Liver (tissue), 9 donors: ENCODE data around the gene ARHGEF28. TPM values are rescaled to one million over a fixed set of nuclear protein-coding genes. Genes with fewer than 3 reads are reported as not detected.

Experiments
- DNase-seq: peaks from one replicate; pipeline ENCODE4 v3.0.0-alpha.2; 2017; ENCODE audit warnings: low spot score
- H3K27ac ChIP-seq, 2 donors: one replicate each; pipeline ENCODE4 v1.7.0; 2013; ENCODE audit warnings: inconsistent platforms in 2 of 2, low read length in 2 of 2, control low read depth in 1 of 2, low read depth in 1 of 2, mild to moderate bottlenecking in 1 of 2
- H3K27me3 ChIP-seq, 4 donors: one replicate each; pipeline versions ENCODE4 v1.6.1 to v1.7.0; 2013; ENCODE audit warnings: low read length in 3 of 4, inconsistent platforms in 1 of 4, mild to moderate bottlenecking in 1 of 4, moderate library complexity in 1 of 4; ENCODE audit not compliant: control insufficient read depth in 4 of 4, insufficient read depth in 4 of 4
- H3K36me3 ChIP-seq, 4 donors: one replicate each; pipeline versions ENCODE4 v1.6.1 to v1.7.0; 2013; ENCODE audit warnings: low read length in 3 of 4, mild to moderate bottlenecking in 3 of 4, low read depth in 1 of 4, moderate library complexity in 1 of 4; ENCODE audit not compliant: control insufficient read depth in 4 of 4, insufficient read depth in 3 of 4
- H3K4me1 ChIP-seq, 4 donors: one replicate each; pipeline versions ENCODE4 v1.6.1 to v1.7.0; 2013; ENCODE audit warnings: low read length in 3 of 4, mild to moderate bottlenecking in 3 of 4, moderate library complexity in 1 of 4; ENCODE audit not compliant: control insufficient read depth in 4 of 4, insufficient read depth in 4 of 4
- H3K4me3 ChIP-seq, 3 donors: one replicate each; pipeline versions ENCODE4 v1.6.1 to v1.7.0; 2013; ENCODE audit warnings: low read length in 3 of 3, control low read depth in 1 of 3, low read depth in 1 of 3, mild to moderate bottlenecking in 1 of 3
- H3K9ac ChIP-seq, 2 donors: one replicate each; pipeline ENCODE4 v1.7.0; 2013; ENCODE audit warnings: low read length in 2 of 2, mild to moderate bottlenecking in 2 of 2, moderate library complexity in 2 of 2, control low read depth in 1 of 2, low read depth in 1 of 2
- H3K9me3 ChIP-seq, 4 donors: one replicate each; pipeline versions ENCODE4 v1.6.1 to v1.7.0; 2013; ENCODE audit warnings: low read length in 3 of 4; ENCODE audit not compliant: control insufficient read depth in 4 of 4
- ATF3 ChIP-seq: IDR thresholded peaks from 2 replicates; pipeline ENCODE4 v1.6.1; 2016; ENCODE audit warnings: antibody characterized with exemption
- CTCF ChIP-seq: fragments of 150-350 bp; IDR thresholded peaks from 2 replicates; pipeline ENCODE4 v1.5.1; 2017; ENCODE audit warnings: improper control_type of control experiment, low read depth, low read length; ENCODE audit not compliant: missing input control
- EGR1 ChIP-seq, 2 donors: IDR thresholded peaks; 2 replicates each; pipeline ENCODE4 v1.6.1; 2016 to 2018; ENCODE audit warnings: antibody characterized with exemption in 2 of 2, low read depth in 2 of 2
- FOXA1 ChIP-seq: IDR thresholded peaks from 2 replicates; pipeline ENCODE4 v1.6.1; 2016; ENCODE audit warnings: antibody characterized with exemption
- FOXA2 ChIP-seq: IDR thresholded peaks from 2 replicates; pipeline ENCODE4 v1.6.1; 2016; ENCODE audit warnings: antibody characterized with exemption
- GABPA ChIP-seq, 2 donors: IDR thresholded peaks in 1 of 2; conservative IDR thresholded peaks in 1 of 2; 2 replicates each; pipeline ENCODE4 v1.6.1; 2016; ENCODE audit warnings: antibody characterized with exemption in 2 of 2, mild to moderate bottlenecking in 1 of 2, moderate library complexity in 1 of 2
- HNF4G ChIP-seq: IDR thresholded peaks from 2 replicates; pipeline ENCODE4 v1.6.1; 2016; ENCODE audit warnings: antibody characterized with exemption
- JUND ChIP-seq, 2 donors: IDR thresholded peaks; 2 replicates each; pipeline ENCODE4 v1.6.1; 2016; ENCODE audit warnings: antibody characterized with exemption in 2 of 2
- NR2F2 ChIP-seq: IDR thresholded peaks from 2 replicates; pipeline ENCODE4 v1.6.1; 2016; ENCODE audit warnings: antibody characterized with exemption
- RAD21 ChIP-seq, 2 donors: IDR thresholded peaks; 2 replicates each; pipeline ENCODE4 v1.6.1; 2016; ENCODE audit warnings: antibody characterized with exemption in 2 of 2, mild to moderate bottlenecking in 2 of 2
- RXRA ChIP-seq, 2 donors: IDR thresholded peaks; 2 replicates each; pipeline ENCODE4 v1.6.1; 2017 to 2018; ENCODE audit warnings: antibody characterized with exemption in 2 of 2, mild to moderate bottlenecking in 1 of 2
- SP1 ChIP-seq: IDR thresholded peaks from 2 replicates; pipeline ENCODE4 v1.6.1; 2018; ENCODE audit warnings: antibody characterized with exemption, mild to moderate bottlenecking
- TAF1 ChIP-seq: conservative IDR thresholded peaks from 2 replicates; pipeline ENCODE4 v1.6.1; 2016; ENCODE audit warnings: antibody characterized with exemption, mild to moderate bottlenecking
- YY1 ChIP-seq: IDR thresholded peaks from 2 replicates; pipeline ENCODE4 v1.6.1; 2016; ENCODE audit warnings: antibody characterized with exemption, mild to moderate bottlenecking
- ZBTB33 ChIP-seq: IDR thresholded peaks from 2 replicates; pipeline ENCODE4 v1.6.1; 2016; ENCODE audit warnings: antibody characterized with exemption
- WGBS: extraction: QIAGEN DNeasy Blood & Tissue Kit; methylation state at CpG from one replicate; pipeline ENCODE4 v1.1.7; 2013; 5-methylcytosine and 5-hydroxymethylcytosine counted together
- polyA plus RNA-seq, 2 donors: library from polyadenylated mRNA; stranded (reverse) in 1 of 2; unstranded in 1 of 2; fragments of 200-250 nt in 1 of 2; fragments of >200 nt in 1 of 2; fragmentation: Nextera tagmentation in 1 of 2; extraction: Ambion mirVana in 1 of 2; gene quantifications; one replicate each; pipeline versions ENCODE4 v1.2.1 to v1.2.3, GENCODE V29; 2013 to 2015
- total RNA-seq, 2 donors: library from RNA; depleted of rRNA; stranded (reverse); fragments of >200 nt; gene quantifications; one replicate each; pipeline ENCODE4 v1.2.3, GENCODE V29; 2014
- TF ChIP-seq, protein P1 (sequence below): IDR thresholded peaks from 2 replicates; pipeline ENCODE4 v1.6.1; 2016; ENCODE audit warnings: antibody characterized with exemption, mild to moderate bottlenecking
- TF ChIP-seq, protein P2 (sequence below): IDR thresholded peaks from 2 replicates; pipeline ENCODE4 v1.6.1; 2016; ENCODE audit warnings: antibody characterized with exemption
- donor health status: healthy.
- donor health status: healthy.
- donor health status: healthy.
- donor health status: healthy.
- donor health status: healthy.

The ARHGEF28 gene
- total and polyA plus RNA-seq, 4 donors: 1.6 to 13.9 (median 3.6) TPM

DNA sequence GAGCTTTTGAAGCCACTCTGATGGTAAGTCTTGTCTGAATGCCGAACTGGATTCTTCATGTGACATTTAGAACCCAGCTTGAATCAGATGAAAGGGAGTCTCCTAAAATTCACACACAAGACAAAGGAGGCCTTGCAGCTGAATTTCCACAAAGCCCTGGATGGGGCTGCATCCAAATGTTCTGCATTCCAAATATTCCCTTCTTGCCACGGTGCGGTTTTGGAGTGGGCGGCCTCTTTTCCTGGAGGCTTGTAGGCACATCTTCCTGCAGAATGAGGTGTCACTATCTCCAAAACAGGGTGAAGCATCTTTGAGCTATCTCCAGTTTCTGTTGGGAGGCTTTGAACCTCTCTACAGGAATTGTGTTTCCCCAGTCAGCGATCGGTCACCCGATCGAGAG is 342.7 kb downstream of the ARHGEF28 start (continued):
- TF ChIP-seq, protein P1, sequence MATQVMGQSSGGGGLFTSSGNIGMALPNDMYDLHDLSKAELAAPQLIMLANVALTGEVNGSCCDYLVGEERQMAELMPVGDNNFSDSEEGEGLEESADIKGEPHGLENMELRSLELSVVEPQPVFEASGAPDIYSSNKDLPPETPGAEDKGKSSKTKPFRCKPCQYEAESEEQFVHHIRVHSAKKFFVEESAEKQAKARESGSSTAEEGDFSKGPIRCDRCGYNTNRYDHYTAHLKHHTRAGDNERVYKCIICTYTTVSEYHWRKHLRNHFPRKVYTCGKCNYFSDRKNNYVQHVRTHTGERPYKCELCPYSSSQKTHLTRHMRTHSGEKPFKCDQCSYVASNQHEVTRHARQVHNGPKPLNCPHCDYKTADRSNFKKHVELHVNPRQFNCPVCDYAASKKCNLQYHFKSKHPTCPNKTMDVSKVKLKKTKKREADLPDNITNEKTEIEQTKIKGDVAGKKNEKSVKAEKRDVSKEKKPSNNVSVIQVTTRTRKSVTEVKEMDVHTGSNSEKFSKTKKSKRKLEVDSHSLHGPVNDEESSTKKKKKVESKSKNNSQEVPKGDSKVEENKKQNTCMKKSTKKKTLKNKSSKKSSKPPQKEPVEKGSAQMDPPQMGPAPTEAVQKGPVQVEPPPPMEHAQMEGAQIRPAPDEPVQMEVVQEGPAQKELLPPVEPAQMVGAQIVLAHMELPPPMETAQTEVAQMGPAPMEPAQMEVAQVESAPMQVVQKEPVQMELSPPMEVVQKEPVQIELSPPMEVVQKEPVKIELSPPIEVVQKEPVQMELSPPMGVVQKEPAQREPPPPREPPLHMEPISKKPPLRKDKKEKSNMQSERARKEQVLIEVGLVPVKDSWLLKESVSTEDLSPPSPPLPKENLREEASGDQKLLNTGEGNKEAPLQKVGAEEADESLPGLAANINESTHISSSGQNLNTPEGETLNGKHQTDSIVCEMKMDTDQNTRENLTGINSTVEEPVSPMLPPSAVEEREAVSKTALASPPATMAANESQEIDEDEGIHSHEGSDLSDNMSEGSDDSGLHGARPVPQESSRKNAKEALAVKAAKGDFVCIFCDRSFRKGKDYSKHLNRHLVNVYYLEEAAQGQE: no peak
- no peak for TF ChIP-seq ATF3
- TF ChIP-seq RAD21 (IDR thresholded peaks at IDR 0.05): no peak
- TF ChIP-seq JUND (IDR thresholded peaks at IDR 0.05): no peak

GRCh38 chr5:73969195-73970036 is 343.4 kb downstream of the ARHGEF28 start:
- Histone ChIP-seq H3K9me3 (no peaks in the 10 kb centered on the region), H3K4me1 (no peaks in the 10 kb centered on the region), H3K27me3 (no peaks in the 10 kb centered on the region), H3K4me3 (no peak overlapping the region), H3K36me3 (no peaks in the 10 kb centered on the region), H3K9ac (no peak overlapping the region), H3K27ac (no peak overlapping the region)
- DNase-seq: no peak
- 44% methylated on average over 5 of the region's 5 CpGs for WGBS
- TF ChIP-seq FOXA2 (no peak), GABPA (IDR thresholded peaks at IDR 0.05 in 1 of 2, conservative IDR thresholded peaks at IDR 0.05 in 1 of 2) (no peak), FOXA1 (no peak)

- Histone ChIP-seq H3K36me3 (no peaks in the 10 kb centered on the region), H3K4me1 (peaks cover 0 to 5% (median 1%) of the 10 kb centered on the region in 4 donors), H3K9ac (no peak overlapping the region), H3K27ac (no peak overlapping the region), H3K9me3 (no peaks in the 10 kb centered on the region), H3K4me3 (no peak overlapping the region), H3K27me3 (no peaks in the 10 kb centered on the region)
- WGBS: 93% methylated on average over 4 of the region's 4 CpGs
- no peak for DNase-seq
- TF ChIP-seq RXRA (IDR thresholded peaks at IDR 0.05) (no peak), HNF4G (no peak), FOXA2 (no peak), RAD21 (IDR thresholded peaks at IDR 0.05) (no peak), YY1 (no peak), TAF1 (no peak), ZBTB33 (no peak), SP1 (no peak), JUND (IDR thresholded peaks at IDR 0.05) (no peak), CTCF (no peak), ATF3 (no peak), GABPA (IDR thresholded peaks at IDR 0.05 in 1 of 2, conservative IDR thresholded peaks at IDR 0.05 in 1 of 2) (no peak), FOXA1 (no peak), NR2F2 (no peak), EGR1 (IDR thresholded peaks at IDR 0.05; ENCODE audit: low read depth in 2 of 2) (no peak)
- TF ChIP-seq, protein P1: no peak
- TF ChIP-seq, protein P2, sequence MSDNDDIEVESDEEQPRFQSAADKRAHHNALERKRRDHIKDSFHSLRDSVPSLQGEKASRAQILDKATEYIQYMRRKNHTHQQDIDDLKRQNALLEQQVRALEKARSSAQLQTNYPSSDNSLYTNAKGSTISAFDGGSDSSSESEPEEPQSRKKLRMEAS: no peak
These were observed 345.3 kb downstream of the ARHGEF28 start for GRCh38 chr5:73971326-73971725.
